K562 (cell line): ENCODE results near the gene IGSF23. TPM values are rescaled to one million over a fixed set of nuclear protein-coding genes. Genes with fewer than 3 reads are reported as not detected.

ENCODE experiments used
- BRD4 ChIP-seq: fragments of 200-600 bp; sonication (generic); IDR thresholded peaks from 2 replicates; pipeline ENCODE4 v1.6.1; 2017; ENCODE audit warnings: inconsistent platforms
- CCNT2 ChIP-seq: IDR thresholded peaks from 2 replicates; pipeline ENCODE4 v1.6.1; 2011; ENCODE audit warnings: borderline replicate concordance, low read depth, mild to moderate bottlenecking, moderate library complexity, mixed read lengths, low read length; ENCODE audit not compliant: insufficient read length; ENCODE audit errors: extremely low read depth
- ESRRB ChIP-seq: fragments of 250-450 bp; sonication (Bioruptor Pico); IDR thresholded peaks from 2 replicates; pipeline ENCODE4 v1.5.0; 2020; ENCODE audit warnings: mild to moderate bottlenecking, moderate library complexity, borderline replicate concordance
- EWSR1 ChIP-seq: fragments of 450-650 bp; IDR thresholded peaks from 2 replicates; pipeline ENCODE4 v1.6.1; 2018; ENCODE audit warnings: borderline replicate concordance, mild to moderate bottlenecking, low read depth, moderate library complexity; ENCODE audit not compliant: partially characterized antibody
- HCFC1 ChIP-seq: IDR thresholded peaks from 2 replicates; pipeline ENCODE4 v1.6.1; 2012; ENCODE audit warnings: low read depth, low read length, improper control_type of control experiment
- HOXB6 ChIP-seq: fragments of 250-450 bp; sonication (Bioruptor Pico); IDR thresholded peaks from 2 replicates; pipeline ENCODE4 v1.5.1; 2022; ENCODE audit warnings: mild to moderate bottlenecking, borderline replicate concordance
- ILK ChIP-seq: fragments of 450-650 bp; IDR thresholded peaks from 2 replicates; pipeline ENCODE4 v1.6.1; 2016; ENCODE audit warnings: missing genetic modification characterization, low read depth, mild to moderate bottlenecking, missing compliant biosample characterization, moderate library complexity, borderline replicate concordance
- MCM5 ChIP-seq: fragments of 450-650 bp; IDR thresholded peaks from 2 replicates; pipeline ENCODE4 v1.6.1; 2016; ENCODE audit warnings: low read depth
- MLLT1 ChIP-seq, 2 experiments: fragments of 450-650 bp; IDR thresholded peaks; 2 replicates each; pipeline ENCODE4 v1.6.1; 2016
- NBN ChIP-seq: fragments of 450-650 bp; IDR thresholded peaks from 2 replicates; pipeline ENCODE4 v1.6.1; 2016; ENCODE audit warnings: low read depth, mild to moderate bottlenecking
- NFYB ChIP-seq: IDR thresholded peaks from 2 replicates; pipeline ENCODE4 v1.6.1; 2011; ENCODE audit warnings: mild to moderate bottlenecking, moderate library complexity; ENCODE audit not compliant: insufficient read length; ENCODE audit errors: extremely low read depth
- POLR3G ChIP-seq: IDR thresholded peaks from 2 replicates; pipeline ENCODE4 v1.6.1; 2011; ENCODE audit not compliant: insufficient read length, insufficient replicate concordance; ENCODE audit errors: extremely low read depth
- RFX7 ChIP-seq: fragments of 250-450 bp; sonication (Bioruptor Pico); IDR thresholded peaks from 2 replicates; pipeline ENCODE4 v1.5.1; 2021; ENCODE audit warnings: mild to moderate bottlenecking
- SMAD2 ChIP-seq: fragments of 150-350 bp; IDR thresholded peaks from 2 replicates; pipeline ENCODE4 v1.6.1; 2014; ENCODE audit warnings: low read depth, mild to moderate bottlenecking, low read length
- SMARCA5 ChIP-seq: fragments of 450-650 bp; IDR thresholded peaks from 2 replicates; pipeline ENCODE4 v1.6.1; 2016
- TSC22D4 ChIP-seq: fragments of 450-650 bp; IDR thresholded peaks from 2 replicates; pipeline ENCODE4 v1.6.1; 2016; ENCODE audit warnings: missing genetic modification characterization, missing biosample characterization, control low read depth
- ZBTB33 ChIP-seq: sonication (generic); formaldehyde crosslinking; IDR thresholded peaks from 2 replicates; pipeline ENCODE4 v1.8.1; 2023; ENCODE audit warnings: mild to moderate bottlenecking, missing genetic modification reagents
- ZBTB7A ChIP-seq: IDR thresholded peaks from 2 replicates; pipeline ENCODE4 v1.6.1; 2011; ENCODE audit warnings: low read depth, mild to moderate bottlenecking, low read length, moderate library complexity, borderline replicate concordance; ENCODE audit not compliant: control insufficient read depth
- ZNF165 ChIP-seq: fragments of 250-450 bp; sonication (Bioruptor Pico); IDR thresholded peaks from 2 replicates; pipeline ENCODE4 v1.4.0; 2020; ENCODE audit warnings: borderline replicate concordance
- ZNF23 ChIP-seq: fragments of 250-450 bp; sonication (Bioruptor Pico); IDR thresholded peaks from 2 replicates; pipeline ENCODE4 v1.4.0; 2020; ENCODE audit warnings: mild to moderate bottlenecking
- ZNF316 ChIP-seq: fragments of 450-650 bp; IDR thresholded peaks from 2 replicates; pipeline ENCODE4 v1.6.1; 2016
- ZNF561 ChIP-seq: fragments of 450-650 bp; formaldehyde crosslinking; conservative IDR thresholded peaks from 2 replicates; pipeline ENCODE4 v1.4.0; 2020; ENCODE audit warnings: mild to moderate bottlenecking, moderate library complexity
- polyA plus RNA-seq, 8 experiments: library from polyadenylated mRNA; depleted of rRNA in 4 of 8; stranded (reverse) in 5 of 8; unstranded in 3 of 8; fragments of >200 nt; fragmentation: Nextera tagmentation in 2 of 8; fragmentation: Illumina TruSeq in 1 of 8; extraction: Ambion mirVana in 2 of 8; extraction: Trizol in 1 of 8; gene quantifications; 2 replicates each; pipeline versions ENCODE4 v1.2.1 to v1.2.3, GENCODE V29; 2011 to 2014; ENCODE audit warnings: inconsistent platforms in 1 of 8, missing spikeins in 1 of 8
- total RNA-seq, 7 experiments: library from RNA; depleted of rRNA in 6 of 7; stranded (reverse); fragments of >200 nt in 6 of 7; fragmentation: Illumina TruSeq in 2 of 7; extraction: Trizol in 2 of 7; gene quantifications; 2 replicates each; pipeline versions ENCODE4 v1.2.1 to v1.2.3, GENCODE V29; 2011 to 2021; ENCODE audit warnings: low replicate concordance in 1 of 7
- TF ChIP-seq, protein P1 (sequence below): sonication (generic); formaldehyde crosslinking; IDR thresholded peaks from 2 replicates; pipeline ENCODE4 v1.9.0; 2022; ENCODE audit warnings: mild to moderate bottlenecking, missing genetic modification reagents
- TF ChIP-seq, protein P2 (sequence below): sonication (generic); formaldehyde crosslinking; IDR thresholded peaks from 2 replicates; pipeline ENCODE4 v1.8.1; 2023; ENCODE audit warnings: mild to moderate bottlenecking, missing genetic modification reagents

Gene IGSF23
- total and polyA plus RNA-seq, 9 of the 15 experiments (the other 6 are each of a cell fraction or from before 2014, with no cell fraction given): not detected

- no peak for TF ChIP-seq CCNT2
- TF ChIP-seq RFX7 (CRISPR knock-in tag): no peak
- TF ChIP-seq EWSR1: no peak
- TF ChIP-seq HOXB6 (CRISPR knock-in tag): no peak
- no peak; the same call in 1 of the 2 replicates for TF ChIP-seq SMARCA5
- no peak for TF ChIP-seq NFYB
- TF ChIP-seq MCM5: no peak
- TF ChIP-seq ZBTB33 (CRISPR knock-in tag): no peak
- TF ChIP-seq ZNF23 (CRISPR knock-in tag): no peak
- no peak for TF ChIP-seq HCFC1
- TF ChIP-seq, protein P1, sequence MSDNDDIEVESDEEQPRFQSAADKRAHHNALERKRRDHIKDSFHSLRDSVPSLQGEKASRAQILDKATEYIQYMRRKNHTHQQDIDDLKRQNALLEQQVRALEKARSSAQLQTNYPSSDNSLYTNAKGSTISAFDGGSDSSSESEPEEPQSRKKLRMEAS (CRISPR knock-in tag): no peak
- TF ChIP-seq SMAD2: no peak
- TF ChIP-seq, protein P2, sequence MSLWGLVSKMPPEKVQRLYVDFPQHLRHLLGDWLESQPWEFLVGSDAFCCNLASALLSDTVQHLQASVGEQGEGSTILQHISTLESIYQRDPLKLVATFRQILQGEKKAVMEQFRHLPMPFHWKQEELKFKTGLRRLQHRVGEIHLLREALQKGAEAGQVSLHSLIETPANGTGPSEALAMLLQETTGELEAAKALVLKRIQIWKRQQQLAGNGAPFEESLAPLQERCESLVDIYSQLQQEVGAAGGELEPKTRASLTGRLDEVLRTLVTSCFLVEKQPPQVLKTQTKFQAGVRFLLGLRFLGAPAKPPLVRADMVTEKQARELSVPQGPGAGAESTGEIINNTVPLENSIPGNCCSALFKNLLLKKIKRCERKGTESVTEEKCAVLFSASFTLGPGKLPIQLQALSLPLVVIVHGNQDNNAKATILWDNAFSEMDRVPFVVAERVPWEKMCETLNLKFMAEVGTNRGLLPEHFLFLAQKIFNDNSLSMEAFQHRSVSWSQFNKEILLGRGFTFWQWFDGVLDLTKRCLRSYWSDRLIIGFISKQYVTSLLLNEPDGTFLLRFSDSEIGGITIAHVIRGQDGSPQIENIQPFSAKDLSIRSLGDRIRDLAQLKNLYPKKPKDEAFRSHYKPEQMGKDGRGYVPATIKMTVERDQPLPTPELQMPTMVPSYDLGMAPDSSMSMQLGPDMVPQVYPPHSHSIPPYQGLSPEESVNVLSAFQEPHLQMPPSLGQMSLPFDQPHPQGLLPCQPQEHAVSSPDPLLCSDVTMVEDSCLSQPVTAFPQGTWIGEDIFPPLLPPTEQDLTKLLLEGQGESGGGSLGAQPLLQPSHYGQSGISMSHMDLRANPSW (CRISPR knock-in tag): no peak
- TF ChIP-seq TSC22D4 (tag): no peak
- no peak for TF ChIP-seq POLR3G
- no peak for TF ChIP-seq ZBTB7A
- TF ChIP-seq MLLT1 (IDR thresholded peaks at IDR 0.05): 0 out of 4 replicates have a peak, but pooled peaks of 1 of the 2 experiments have one; percentile 22
- no peak for TF ChIP-seq ESRRB
- TF ChIP-seq ZNF316: peak; percentile 63
- TF ChIP-seq BRD4: no peak
- no peak for TF ChIP-seq NBN
- no peak for TF ChIP-seq ILK
- TF ChIP-seq ZNF561 (CRISPR knock-in tag): no peak
- no peak for TF ChIP-seq ZNF165 (CRISPR knock-in tag)
Measured at GRCh38 chr19:44570984-44571684, 42.2 kb upstream of the IGSF23 start (continued).
